A673 (cell line): ENCODE data around the gene STAT2. TPM values are rescaled to one million over a fixed set of nuclear protein-coding genes. Genes with fewer than 3 reads are reported as not detected.

Source experiments
- BruUV-seq: library from RNA; stranded (reverse); fragments of 400-500 nt; replicated peaks from 2 replicates; lab custom pipeline; 2021; lab: Mats Ljungman, UMichigan
- CTCF ChIA-PET: fragments of 300-600 bp; sonication (Branson Sonifier 250); formaldehyde crosslinking; loops from one replicate; lab custom pipeline; 2022; ENCODE audit warnings: antibody characterized with exemption; lab: Charles Lee
- POLR2A ChIA-PET: fragments of 300-600 bp; sonication (Branson Sonifier 250); formaldehyde crosslinking; loops from one replicate; lab custom pipeline; 2022; ENCODE audit warnings: antibody characterized with exemption; ENCODE audit not compliant: low non-redundant PET; lab: Charles Lee
- DNase-seq: peaks from one replicate; pipeline ENCODE4 v3.0.0-alpha.2; 2015; ENCODE audit warnings: low spot score
- H3K27ac ChIP-seq: fragments of 200-600 bp; sonication (generic); 2 replicates; pipeline ENCODE4 v1.5.1; 2016; ENCODE audit warnings: mixed run types, low read depth, mild to moderate bottlenecking, mixed read lengths, antibody characterized with exemption, low read length; ENCODE audit not compliant: poor library complexity, severe bottlenecking
- H3K27me3 ChIP-seq: fragments of 200-600 bp; sonication (generic); replicated peaks from 2 replicates; pipeline ENCODE4 v1.6.1; 2017; ENCODE audit warnings: mixed run types, low read depth, mild to moderate bottlenecking, mixed read lengths, antibody characterized with exemption, low read length; ENCODE audit not compliant: insufficient read depth, poor library complexity
- H3K36me3 ChIP-seq: fragments of 200-600 bp; sonication (generic); 2 replicates; pipeline ENCODE4 v1.6.1; 2016; ENCODE audit warnings: mixed run types, mild to moderate bottlenecking, mixed read lengths, antibody characterized with exemption, low read length; ENCODE audit not compliant: insufficient read depth, poor library complexity, severe bottlenecking
- H3K4me1 ChIP-seq: fragments of 200-600 bp; sonication (generic); 2 replicates; pipeline ENCODE4 v1.6.1; 2017; ENCODE audit warnings: mixed run types, mild to moderate bottlenecking, mixed read lengths, antibody characterized with exemption, low read length; ENCODE audit not compliant: insufficient read depth, poor library complexity, severe bottlenecking
- H3K4me3 ChIP-seq: fragments of 200-600 bp; sonication (generic); 2 replicates; pipeline ENCODE4 v1.5.1; 2016; ENCODE audit warnings: low read depth, mixed run types, mild to moderate bottlenecking, mixed read lengths, low read length; ENCODE audit not compliant: poor library complexity, severe bottlenecking
- H3K9me3 ChIP-seq: fragments of 200-600 bp; sonication (generic); 2 replicates; pipeline ENCODE4 v1.6.1; 2016; ENCODE audit warnings: mixed run types, low read depth, mild to moderate bottlenecking, mixed read lengths, antibody characterized with exemption, low read length; ENCODE audit not compliant: poor library complexity, severe bottlenecking
- EZH2 ChIP-seq: fragments of 200-600 bp; sonication (generic); IDR thresholded peaks from 2 replicates; pipeline ENCODE4 v1.6.1; 2017; ENCODE audit warnings: borderline replicate concordance, low read depth, mild to moderate bottlenecking, mixed read lengths, antibody characterized with exemption, low read length; ENCODE audit not compliant: poor library complexity, severe bottlenecking
- intact Hi-C: fragments of 100-400 bp; cut with micrococcal nuclease; formaldehyde crosslinking; loops from one replicate; pipeline ENCODE4 v1.10.0; 2022; ENCODE audit not compliant: unreplicated experiment
- total RNA-seq: library from RNA; stranded (reverse); gene quantifications from 2 replicates; pipeline ENCODE4 v1.2.3, GENCODE V29; 2021
- TF ChIP-seq, protein P1 (sequence below): fragments of 300-800, 200-600 bp; sonication (generic); conservative IDR thresholded peaks from 2 replicates; pipeline ENCODE4 v1.5.1; 2017; ENCODE audit warnings: low read depth, mild to moderate bottlenecking, antibody characterized with exemption, low read length, moderate library complexity, mixed read lengths

Gene STAT2
- total RNA-seq, 1 experiment from 2014 or later = 41.0 TPM

DNA sequence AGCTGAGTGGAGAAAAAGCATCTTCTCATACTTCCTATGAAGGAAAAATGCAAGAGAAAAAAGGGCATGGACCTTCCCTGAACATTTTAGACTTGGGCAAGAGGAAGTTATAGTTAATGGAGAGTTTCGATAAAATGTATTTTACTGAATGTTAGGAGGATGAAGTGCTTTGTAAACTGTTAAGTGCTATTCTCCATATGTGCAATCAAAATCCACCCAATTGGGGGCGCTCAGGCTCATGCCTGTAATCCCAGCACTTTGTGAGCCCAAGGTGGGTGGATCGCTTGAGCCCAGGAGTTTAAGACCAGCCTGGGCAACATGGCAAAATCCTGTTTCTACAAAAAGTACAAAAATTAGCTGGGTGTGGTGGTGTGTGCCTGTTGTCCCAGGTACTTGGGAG lies 42.2 kb downstream of the STAT2 start:
- Histone ChIP-seq H3K27ac (no peak overlapping the region), H3K9me3 (no peaks in the 10 kb centered on the region), H3K4me1 (peaks cover 8% of the 10 kb centered on the region), H3K4me3 (no peak overlapping the region), H3K27me3 (no peaks in the 10 kb centered on the region), H3K36me3 (peaks cover 30% of the 10 kb centered on the region)
- intact Hi-C loops = loop anchor here (5.0 kb wide), 1 partner anchor 145 kb away; no protein-coding TSS in a partner anchor
- ChIA-PET CTCF (interaction anchor here (0.6 kb wide), 1 partner anchor 12 kb away, joined by 10 read pairs; no protein-coding TSS in a partner anchor), POLR2A (no interaction called here)
- DNase-seq = no peak
- TF ChIP-seq, protein P1, sequence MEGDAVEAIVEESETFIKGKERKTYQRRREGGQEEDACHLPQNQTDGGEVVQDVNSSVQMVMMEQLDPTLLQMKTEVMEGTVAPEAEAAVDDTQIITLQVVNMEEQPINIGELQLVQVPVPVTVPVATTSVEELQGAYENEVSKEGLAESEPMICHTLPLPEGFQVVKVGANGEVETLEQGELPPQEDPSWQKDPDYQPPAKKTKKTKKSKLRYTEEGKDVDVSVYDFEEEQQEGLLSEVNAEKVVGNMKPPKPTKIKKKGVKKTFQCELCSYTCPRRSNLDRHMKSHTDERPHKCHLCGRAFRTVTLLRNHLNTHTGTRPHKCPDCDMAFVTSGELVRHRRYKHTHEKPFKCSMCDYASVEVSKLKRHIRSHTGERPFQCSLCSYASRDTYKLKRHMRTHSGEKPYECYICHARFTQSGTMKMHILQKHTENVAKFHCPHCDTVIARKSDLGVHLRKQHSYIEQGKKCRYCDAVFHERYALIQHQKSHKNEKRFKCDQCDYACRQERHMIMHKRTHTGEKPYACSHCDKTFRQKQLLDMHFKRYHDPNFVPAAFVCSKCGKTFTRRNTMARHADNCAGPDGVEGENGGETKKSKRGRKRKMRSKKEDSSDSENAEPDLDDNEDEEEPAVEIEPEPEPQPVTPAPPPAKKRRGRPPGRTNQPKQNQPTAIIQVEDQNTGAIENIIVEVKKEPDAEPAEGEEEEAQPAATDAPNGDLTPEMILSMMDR = peak; percentile 35
- no peak for TF ChIP-seq EZH2
- BruUV-seq = no TSS peak

DNA sequence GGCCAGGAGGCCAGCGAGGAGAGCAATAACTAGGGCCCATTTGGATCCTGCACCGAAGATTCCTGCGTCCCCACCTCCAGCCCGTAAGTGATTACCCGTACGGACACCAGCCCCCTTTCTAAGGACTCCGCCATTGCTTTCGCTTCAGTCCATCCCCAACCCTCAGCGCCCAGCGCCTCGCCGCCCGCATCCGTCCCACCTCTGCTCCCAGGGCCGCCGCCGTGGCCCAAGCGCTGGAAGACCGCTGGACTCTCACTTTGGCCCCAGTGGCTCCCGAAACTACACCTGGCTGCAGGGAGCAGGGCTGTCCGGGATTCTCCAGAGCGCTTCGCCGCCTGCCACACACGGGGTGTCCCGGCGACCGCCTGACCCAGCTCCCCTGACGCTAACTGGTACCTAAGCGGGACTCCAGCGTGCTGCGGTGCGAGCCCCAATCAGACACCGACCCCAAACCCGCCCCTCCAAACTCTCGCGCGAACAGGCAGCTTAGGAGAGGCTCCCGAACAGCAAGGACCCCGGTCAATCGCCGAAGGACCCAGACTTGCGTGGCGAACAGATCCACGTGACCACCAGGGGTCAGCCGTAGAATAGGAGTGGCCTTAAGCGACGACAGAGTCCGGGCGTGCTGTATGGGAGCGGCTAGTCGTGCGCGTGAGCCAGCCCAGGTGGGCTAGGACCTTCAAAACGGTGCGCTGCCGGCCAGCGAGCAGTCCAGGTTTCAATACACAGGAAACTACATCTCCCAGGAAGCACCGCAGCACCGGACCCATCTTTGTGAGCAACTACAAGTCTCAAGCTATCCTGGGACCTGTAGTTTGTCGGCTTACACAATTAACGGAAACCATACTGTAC lies 44.1 kb downstream of the STAT2 start, which contains the start of gene CNPY2:
TSS of gene CNPY2 (minus strand) at position 367 of the 852 bp plus-strand sequence. CDS start 771 bp downstream, outside the sequence.
- Histone ChIP-seq H3K27me3 (no peaks in the 10 kb centered on the region), H3K4me3 (peak within 1 kb of the TSS; percentile 70), H3K36me3 (peaks cover 24% of the 10 kb centered on the region), H3K9me3 (no peaks in the 10 kb centered on the region), H3K4me1 (peaks cover 8% of the 10 kb centered on the region), H3K27ac (peak within 1 kb of the TSS; percentile 93)
- DNase-seq = peak; percentile 98
- POLR2A ChIA-PET = interaction anchor here (0.6 to 1.0 kb wide), 3 partner anchors 44 to 165 kb away, joined by 4 to 8 read pairs (median 7); partner anchors contain the start of gene STAT2
- no peak for TF ChIP-seq EZH2
- TF ChIP-seq, protein P1 = no peak
- intact Hi-C loops = loop anchor here (5.0 kb wide), 1 partner anchor 146 kb away; no protein-coding TSS in a partner anchor
- CTCF ChIA-PET = interaction anchor here (0.8 to 1.4 kb wide), 5 partner anchors 44 to 321 kb away, joined by 3 to 14 read pairs (median 4); partner anchors contain the start of genes COQ10A and STAT2
- BruUV-seq = no TSS peak

DNA sequence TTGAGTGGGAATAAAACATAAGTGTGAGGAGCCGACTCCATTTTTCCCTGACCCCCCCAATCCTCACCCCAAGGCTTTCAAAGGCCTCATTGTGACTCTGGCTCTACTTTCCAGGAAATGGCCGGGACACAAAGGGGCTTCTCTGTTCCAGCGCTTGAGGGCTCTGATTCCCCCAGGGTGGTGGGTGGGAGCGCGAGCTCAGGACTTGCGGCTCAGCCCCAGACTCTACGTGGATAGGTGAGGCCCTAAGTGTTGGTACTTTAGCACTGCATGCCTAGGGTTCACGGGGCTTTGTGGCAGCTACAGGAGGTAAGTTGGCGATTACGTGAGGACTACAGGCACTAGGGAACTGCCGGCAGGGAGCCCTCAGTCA lies 44.7 kb downstream of the STAT2 start:
- Histone ChIP-seq H3K27me3 (no peaks in the 10 kb centered on the region), H3K36me3 (peaks cover 30% of the 10 kb centered on the region), H3K9me3 (no peaks in the 10 kb centered on the region), H3K4me1 (peaks cover 8% of the 10 kb centered on the region), H3K4me3 (peak overlapping the region; percentile 70), H3K27ac (peak overlapping the region; percentile 93)
- ChIA-PET POLR2A (interaction anchor here (0.6 to 1.0 kb wide), 3 partner anchors 44 to 166 kb away, joined by 4 to 8 read pairs (median 7); partner anchors contain the start of gene STAT2), CTCF (interaction anchor here (0.8 to 1.4 kb wide), 4 partner anchors 44 to 321 kb away, joined by 3 to 14 read pairs (median 4); partner anchors contain the start of gene STAT2)
- TSS peak; percentile 61 for BruUV-seq
- no peak for TF ChIP-seq EZH2
- TF ChIP-seq, protein P1 = no peak
- DNase-seq = peak; percentile 15
- intact Hi-C loops = loop anchor here (5.0 kb wide), 1 partner anchor 147 kb away; no protein-coding TSS in a partner anchor
